OCI-LY3 (cell line): Measurements from ENCODE around the gene GIMAP8.
"Not testable (repeated sequence)": the region's sequence is repeated elsewhere in the genome, so short reads cannot be mapped to it uniquely, and the experiment has no call there.

Experiments
- H2AFZ ChIP-seq: fragments of 200-600, 300-600 bp; shearing (Covaris generic); 2 replicates; pipeline ENCODE4 v1.6.0; 2014; ENCODE audit warnings: antibody characterized with exemption, low read depth, low read length
- H3K27ac ChIP-seq: fragments of 200-600, 300-600 bp; sonication (generic); 2 replicates; pipeline ENCODE4 v1.5.1; 2014; ENCODE audit warnings: mild to moderate bottlenecking, low read length, moderate library complexity, mixed read lengths
- H3K27me3 ChIP-seq: fragments of 200-600, 300-600 bp; sonication (generic); 2 replicates; pipeline ENCODE4 v1.6.1; 2014; ENCODE audit warnings: low read depth, low read length, mixed read lengths
- H3K36me3 ChIP-seq: fragments of 200-600, 300-600 bp; sonication (generic); replicated peaks from 2 replicates; pipeline ENCODE3; 2014; ENCODE audit warnings: low read depth, low read length, mixed read lengths
- H3K4me1 ChIP-seq: fragments of 300-600, 200-600 bp; sonication (generic); 2 replicates; pipeline ENCODE4 v1.6.1; 2014; ENCODE audit warnings: low read length, mixed read lengths
- H3K4me2 ChIP-seq: fragments of 200-600, 300-600 bp; sonication (generic); 2 replicates; pipeline ENCODE4 v1.6.1; 2014; ENCODE audit warnings: low read length, mixed read lengths
- H3K4me3 ChIP-seq: fragments of 300-600, 200-600 bp; sonication (generic); 2 replicates; pipeline ENCODE4 v1.5.1; 2014; ENCODE audit warnings: antibody characterized with exemption, mild to moderate bottlenecking, low read length, moderate library complexity
- H3K79me2 ChIP-seq: fragments of 300-600, 200-600 bp; shearing (Covaris generic); 2 replicates; pipeline ENCODE4 v1.6.1; 2014; ENCODE audit warnings: mild to moderate bottlenecking, low read length, mixed read lengths
- H3K9ac ChIP-seq: fragments of 300-600, 200-600 bp; shearing (Covaris generic); 2 replicates; pipeline ENCODE4 v1.6.0; 2014; ENCODE audit warnings: mild to moderate bottlenecking, low read length, moderate library complexity
- H3K9me3 ChIP-seq: fragments of 200-600, 300-600 bp; shearing (Covaris generic); 2 replicates; pipeline ENCODE4 v1.6.1; 2014; ENCODE audit warnings: low read length, mixed read lengths; ENCODE audit not compliant: insufficient read depth
- H4K20me1 ChIP-seq: fragments of 200-600, 300-600 bp; sonication (generic); 2 replicates; pipeline ENCODE4 v1.6.1; 2016; ENCODE audit warnings: low read length, mixed read lengths; ENCODE audit not compliant: insufficient read depth
- CTCF ChIP-seq: fragments of 200-600, 300-600 bp; sonication (generic); IDR thresholded peaks from 2 replicates; pipeline ENCODE4 v1.5.1; 2014; ENCODE audit warnings: antibody characterized with exemption, low read length, low read depth
- EZH2phosphoT487 ChIP-seq: fragments of 200-600 bp; shearing (Covaris generic); IDR thresholded peaks from 2 replicates; pipeline ENCODE4 v1.6.1; 2018; ENCODE audit warnings: antibody characterized with exemption, mixed run types, low read depth

The GIMAP8 gene

GRCh38 chr7:150451833-150452461 is 1.5 kb downstream of the GIMAP8 start:
- no peak overlapping the region for H3K4me3 ChIP-seq
- no peaks in the 10 kb centered on the region for H3K36me3 ChIP-seq
- TF ChIP-seq CTCF (no peak), EZH2phosphoT487 (no peak)
- no peak overlapping the region for H3K4me2 ChIP-seq
- no peaks in the 10 kb centered on the region for H3K79me2 ChIP-seq
- H4K20me1 ChIP-seq, result no peaks in the 10 kb centered on the region
- H3K9ac ChIP-seq, result no peak overlapping the region
- no peaks in the 10 kb centered on the region for H3K9me3 ChIP-seq
- H3K27ac ChIP-seq, result no peak overlapping the region
- no peak overlapping the region for H2AFZ ChIP-seq
- H3K27me3 ChIP-seq, result peaks cover 14% of the 10 kb centered on the region
- peaks cover 13% of the 10 kb centered on the region for H3K4me1 ChIP-seq

- no peaks in the 10 kb centered on the region for H3K79me2 ChIP-seq
- H3K9ac ChIP-seq, result no peak overlapping the region
- TF ChIP-seq EZH2phosphoT487, result no peak
- TF ChIP-seq CTCF, result no peak
- H3K4me2 ChIP-seq, result no peak overlapping the region
- no peaks in the 10 kb centered on the region for H3K36me3 ChIP-seq
- H3K4me1 ChIP-seq, result peaks cover 11% of the 10 kb centered on the region
- no peaks in the 10 kb centered on the region for H3K9me3 ChIP-seq
- H3K27ac ChIP-seq, result no peak overlapping the region
- no peak overlapping the region for H3K4me3 ChIP-seq
- H3K27me3 ChIP-seq, result peaks cover 14% of the 10 kb centered on the region
- no peak overlapping the region for H2AFZ ChIP-seq
- no peaks in the 10 kb centered on the region for H4K20me1 ChIP-seq
Measured at GRCh38 chr7:150453181-150453580, 2.8 kb downstream of the GIMAP8 start.

GRCh38 chr7:150453892-150454291 is 3.5 kb downstream of the GIMAP8 start:
- H3K79me2 ChIP-seq, result no peaks in the 10 kb centered on the region
- no peak overlapping the region for H3K9ac ChIP-seq
- H3K36me3 ChIP-seq, result no peaks in the 10 kb centered on the region
- no peaks in the 10 kb centered on the region for H3K9me3 ChIP-seq
- H3K4me3 ChIP-seq, result no peak overlapping the region
- peaks cover 5% of the 10 kb centered on the region for H3K4me1 ChIP-seq
- no peak overlapping the region for H3K4me2 ChIP-seq
- peaks cover 14% of the 10 kb centered on the region for H3K27me3 ChIP-seq
- TF ChIP-seq EZH2phosphoT487 (no peak), CTCF (no peak)
- no peaks in the 10 kb centered on the region for H4K20me1 ChIP-seq
- no peak overlapping the region for H3K27ac ChIP-seq
- H2AFZ ChIP-seq, result no peak overlapping the region

GRCh38 chr7:150457064-150457463 is 6.6 kb downstream of the GIMAP8 start:
- H3K9me3 ChIP-seq, H3K4me1 ChIP-seq, H3K79me2 ChIP-seq, H3K27me3 ChIP-seq, H3K9ac ChIP-seq, H3K36me3 ChIP-seq, H3K4me3 ChIP-seq, H2AFZ ChIP-seq, H3K4me2 ChIP-seq, H4K20me1 ChIP-seq, H3K27ac ChIP-seq: not testable (repeated sequence)

GRCh38 chr7:150458235-150458634 is 7.8 kb downstream of the GIMAP8 start:
- H3K4me1 ChIP-seq, result no peaks in the 10 kb centered on the region
- H3K36me3 ChIP-seq, result no peaks in the 10 kb centered on the region
- 0 out of 2 replicates have a peak, but pooled peaks cover 11% of the 10 kb centered on the region for H3K9me3 ChIP-seq

More at GRCh38 chr7:150458235-150458634, 7.8 kb downstream of the GIMAP8 start:
- H3K9ac ChIP-seq, result no peak overlapping the region
- no peak for TF ChIP-seq EZH2phosphoT487
- TF ChIP-seq CTCF, result no peak
- no peak overlapping the region for H2AFZ ChIP-seq
- no peaks in the 10 kb centered on the region for H4K20me1 ChIP-seq
- no peak overlapping the region for H3K4me3 ChIP-seq
- H3K79me2 ChIP-seq, result no peaks in the 10 kb centered on the region
- no peaks in the 10 kb centered on the region for H3K27me3 ChIP-seq
- no peak overlapping the region for H3K27ac ChIP-seq
- H3K4me2 ChIP-seq, result no peak overlapping the region
